Ovary (tissue), 9 donors: ENCODE results near the gene CELA2A. TPM values are rescaled to one million over a fixed set of nuclear protein-coding genes. Genes with fewer than 3 reads are reported as not detected.
"Not testable (repeated sequence)": the region's sequence is repeated elsewhere in the genome, so short reads cannot be mapped to it uniquely, and the experiment has no call there.

Experiments
- DNase-seq, 5 donors: peaks; one replicate each; pipeline ENCODE4 v3.0.0-alpha.2; 2019 to 2020
- H3K27ac ChIP-seq, 2 donors: fragments of 200-600 bp; one replicate each; pipeline versions ENCODE4 v1.5.1 to v1.8.0; 2019 to 2022
- H3K27me3 ChIP-seq: fragments of 200-600 bp; one replicate; pipeline ENCODE4 v1.8.0; 2022
- H3K36me3 ChIP-seq: fragments of 200-600 bp; sonication (generic); one replicate; pipeline ENCODE4 v1.5.1; 2019
- H3K4me1 ChIP-seq: one replicate; pipeline ENCODE4 v1.8.1; 2013; ENCODE audit warnings: mild to moderate bottlenecking, moderate library complexity; ENCODE audit not compliant: insufficient read depth
- H3K4me3 ChIP-seq: fragments of 200-600 bp; sonication (generic); one replicate; pipeline ENCODE4 v1.5.1; 2017
- H3K9me3 ChIP-seq, 2 donors: fragments of 200-600 bp in 1 of 2; sonication (generic) in 1 of 2; one replicate each; pipeline versions ENCODE4 v1.5.1 to v1.8.1; 2013 to 2019; ENCODE audit warnings: mild to moderate bottlenecking in 1 of 2, moderate library complexity in 1 of 2
- EP300 ChIP-seq: sonication (generic); formaldehyde crosslinking; IDR thresholded peaks from one replicate; pipeline ENCODE4 v1.6.1; 2017; ENCODE audit warnings: antibody characterized with exemption
- POLR2A ChIP-seq: fragments of 450-650 bp; IDR thresholded peaks from one replicate; pipeline ENCODE4 v1.6.1; 2017; ENCODE audit warnings: antibody characterized with exemption, mild to moderate bottlenecking, moderate library complexity
- WGBS, 3 donors: extraction: QIAGEN DNeasy Blood & Tissue Kit in 1 of 3; methylation state at CpG; one replicate each; pipeline versions ENCODE4 v1.1.5 to v1.1.7; 2013 to 2017; 5-methylcytosine and 5-hydroxymethylcytosine counted together
- intact Hi-C, 4 donors: fragments of 100-400 bp; cut with DNase I; formaldehyde crosslinking; loops; one replicate each; pipeline versions ENCODE4 v1.11.0 to v1.15.1; 2022 to 2023
- polyA plus RNA-seq, 2 donors: library from polyadenylated mRNA; stranded (reverse); fragments of 200-250 nt in 1 of 2; fragments of 350-450 nt in 1 of 2; fragmentation: Illumina TruSeq in 1 of 2; extraction: RNeasy Lipid Tissue Mini Kit (QIAGEN cat#74804) in 1 of 2; gene quantifications; one replicate each; pipeline ENCODE4 v1.2.3, GENCODE V29; 2013 to 2014
- total RNA-seq, 7 donors: library from RNA; depleted of rRNA in 2 of 7; stranded (reverse); fragments of >200 nt in 2 of 7; fragmentation: NEBNext Ultra II Directional in 3 of 7; extraction: Animal tissue kit (Norgen Biotek cat#: 25700) in 3 of 7; gene quantifications; one replicate each; pipeline versions ENCODE4 v1.1.0 to v1.2.4, GENCODE V29; 2016 to 2023
- TF ChIP-seq, protein P1 (sequence below), 3 donors: fragments of 450-650 bp in 2 of 3; fragments of 200-600 bp in 1 of 3; IDR thresholded peaks; one replicate each; pipeline versions ENCODE4 v1.5.1 to v1.8.0; 2016 to 2022; ENCODE audit warnings: antibody characterized with exemption in 3 of 3, mild to moderate bottlenecking in 1 of 3
- donor health status: DM: no; HTN: no; CAD: no; lungs with moderate emphysema.
- donor health status: DM: no; HTN: no; CAD: no.
- donor health status: Bipolar disorder and iron deficiency.
- donor health status: DM: yes; HTN: yes; CAD: no.
- donor health status: DM: no; HTN: no; CAD: no.
- donor health status: DM: yes; HTN: yes; CAD: no.

The CELA2A gene
- total and polyA plus RNA-seq, 9 donors: 0.92 to 9.4 (median 5.0) TPM; not detected in 5

DNA sequence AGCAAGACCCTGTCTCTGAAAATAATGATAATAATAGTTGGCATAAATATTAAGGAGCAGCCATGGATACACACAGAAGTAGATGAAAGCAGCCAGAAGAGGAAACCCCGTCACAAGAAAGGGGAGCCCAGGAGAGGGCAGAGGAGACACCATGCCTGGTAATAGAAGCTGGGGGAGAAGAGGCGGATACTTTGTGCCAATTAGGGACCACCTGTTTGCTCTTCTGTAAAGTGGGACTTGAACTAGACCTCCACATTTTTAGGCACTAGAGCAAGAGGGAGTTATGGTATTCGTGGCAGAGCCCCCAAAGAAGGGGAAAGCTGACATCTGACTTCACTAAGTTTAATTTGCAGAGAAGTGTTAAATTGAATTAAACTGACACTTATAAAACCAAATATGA is 31.8 kb downstream of the CELA2A start:
- Histone ChIP-seq H3K4me3 (no peak overlapping the region), H3K27me3 (no peaks in the 10 kb centered on the region), H3K4me1 (no peaks in the 10 kb centered on the region), H3K27ac (no peak overlapping the region), H3K9me3 (no peaks in the 10 kb centered on the region), H3K36me3 (no peaks in the 10 kb centered on the region)
- WGBS, 3 donors: 93 to 96% (median 93%) methylated on average over 3 of the region's 3 CpGs
- no peak for TF ChIP-seq POLR2A
- intact Hi-C loops: no loop called here
- DNase-seq: no peak

DNA sequence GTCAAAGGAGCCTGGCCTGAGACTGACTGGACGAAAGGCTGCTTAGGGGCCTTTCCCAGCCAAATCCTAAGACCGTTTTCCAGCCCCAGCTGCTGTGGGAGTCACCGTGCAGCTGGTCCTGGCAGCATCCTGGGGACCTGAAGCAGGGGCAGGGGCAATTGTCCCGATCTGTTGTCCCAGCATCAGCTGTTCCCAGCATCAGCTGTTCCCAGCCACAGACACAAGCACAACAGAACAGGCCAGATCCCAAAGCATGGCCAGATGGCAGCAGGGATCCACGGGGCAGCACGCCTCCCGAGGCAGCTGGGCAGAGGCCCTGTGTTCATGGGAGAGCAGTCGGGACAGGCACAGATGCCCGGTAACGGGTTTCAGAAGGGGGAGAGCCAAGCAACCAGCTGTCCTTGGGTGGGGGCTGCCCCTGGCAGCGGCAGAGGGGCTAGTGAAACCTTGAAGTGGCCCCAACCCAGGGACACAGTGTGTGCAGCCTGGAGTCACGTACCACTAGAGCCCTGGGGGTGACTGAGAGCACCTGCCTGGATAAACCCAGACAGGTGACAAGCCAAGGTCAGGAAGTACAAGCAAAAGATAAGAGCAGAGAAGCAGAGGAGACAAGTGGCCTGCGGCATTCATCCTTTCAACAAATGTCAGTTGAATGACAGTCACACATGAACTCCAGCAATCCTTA is 32.7 kb downstream of the CELA2A start:
- no peak overlapping the region for H3K27ac ChIP-seq
- DNase-seq: no peak
- TF ChIP-seq, protein P1, sequence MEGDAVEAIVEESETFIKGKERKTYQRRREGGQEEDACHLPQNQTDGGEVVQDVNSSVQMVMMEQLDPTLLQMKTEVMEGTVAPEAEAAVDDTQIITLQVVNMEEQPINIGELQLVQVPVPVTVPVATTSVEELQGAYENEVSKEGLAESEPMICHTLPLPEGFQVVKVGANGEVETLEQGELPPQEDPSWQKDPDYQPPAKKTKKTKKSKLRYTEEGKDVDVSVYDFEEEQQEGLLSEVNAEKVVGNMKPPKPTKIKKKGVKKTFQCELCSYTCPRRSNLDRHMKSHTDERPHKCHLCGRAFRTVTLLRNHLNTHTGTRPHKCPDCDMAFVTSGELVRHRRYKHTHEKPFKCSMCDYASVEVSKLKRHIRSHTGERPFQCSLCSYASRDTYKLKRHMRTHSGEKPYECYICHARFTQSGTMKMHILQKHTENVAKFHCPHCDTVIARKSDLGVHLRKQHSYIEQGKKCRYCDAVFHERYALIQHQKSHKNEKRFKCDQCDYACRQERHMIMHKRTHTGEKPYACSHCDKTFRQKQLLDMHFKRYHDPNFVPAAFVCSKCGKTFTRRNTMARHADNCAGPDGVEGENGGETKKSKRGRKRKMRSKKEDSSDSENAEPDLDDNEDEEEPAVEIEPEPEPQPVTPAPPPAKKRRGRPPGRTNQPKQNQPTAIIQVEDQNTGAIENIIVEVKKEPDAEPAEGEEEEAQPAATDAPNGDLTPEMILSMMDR (IDR thresholded peaks at IDR 0.05): no peak
- H3K4me1 ChIP-seq: no peaks in the 10 kb centered on the region
- no peaks in the 10 kb centered on the region for H3K27me3 ChIP-seq
- H3K4me3 ChIP-seq: no peak overlapping the region
- H3K9me3 ChIP-seq: no peaks in the 10 kb centered on the region
- WGBS, 3 donors: 74 to 90% (median 80%) methylated on average over 11 to 13 of the region's 13 CpGs
- H3K36me3 ChIP-seq: peaks cover 2% of the 10 kb centered on the region
- intact Hi-C loops: no loop called here

DNA sequence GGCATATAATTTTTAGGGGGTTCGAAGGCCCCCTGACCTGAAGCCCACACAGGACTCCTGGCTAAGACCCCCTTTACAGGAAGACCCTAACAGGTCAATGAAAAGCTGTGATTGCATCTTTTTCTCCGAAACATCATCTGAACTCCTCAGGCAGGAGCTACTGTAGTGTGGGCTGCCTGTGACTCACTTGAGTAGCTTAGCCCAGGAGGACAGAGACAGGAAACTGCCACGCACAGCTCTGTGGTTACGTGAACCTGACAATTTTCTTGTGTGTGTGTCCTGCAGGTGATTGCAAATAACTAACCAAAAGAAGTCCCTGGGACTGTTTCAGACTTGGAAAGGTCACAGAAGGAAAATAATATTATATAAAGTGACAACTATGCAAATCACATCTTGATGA is 34.5 kb downstream of the CELA2A start:
- intact Hi-C loops, DNase-seq, H3K4me3 ChIP-seq, H3K27ac ChIP-seq, H3K36me3 ChIP-seq, H3K4me1 ChIP-seq, H3K27me3 ChIP-seq, H3K9me3 ChIP-seq: not testable (repeated sequence)
- 88 to 95% (median 93%) methylated on average over 4 of the region's 4 CpGs for WGBS, 3 donors

DNA sequence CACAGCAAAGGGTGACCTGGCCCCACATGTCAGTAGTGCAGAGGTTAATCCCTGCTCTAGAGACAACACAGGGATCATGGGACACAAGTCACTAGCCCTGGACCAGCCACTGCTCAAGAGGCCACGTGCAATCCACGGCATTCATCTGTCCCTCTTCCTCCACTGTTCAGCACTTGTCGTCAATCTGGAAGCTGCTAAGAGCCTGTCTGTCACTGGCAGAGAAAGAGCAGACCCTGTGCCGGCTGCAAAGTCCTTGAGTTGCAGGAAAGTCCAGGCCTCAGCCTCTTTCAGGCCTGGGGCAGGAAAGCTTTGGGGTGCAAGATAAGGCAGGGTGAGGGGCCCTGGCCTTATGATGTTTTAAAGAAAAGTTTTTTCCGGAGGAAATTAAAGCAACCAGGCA is 36.1 kb downstream of the CELA2A start:
- Histone ChIP-seq H3K4me3 (no peak overlapping the region), H3K27ac (no peak overlapping the region), H3K36me3 (peaks cover 2% of the 10 kb centered on the region), H3K4me1 (no peaks in the 10 kb centered on the region), H3K9me3 (no peaks in the 10 kb centered on the region), H3K27me3 (no peaks in the 10 kb centered on the region)
- intact Hi-C loops: no loop called here
- 64 to 69% (median 65%) methylated on average over 5 of the region's 5 CpGs for WGBS, 3 donors
- TF ChIP-seq, protein P1 (IDR thresholded peaks at IDR 0.05): no peak
- TF ChIP-seq EP300 (no peak), POLR2A (no peak)
- no peak for DNase-seq

DNA sequence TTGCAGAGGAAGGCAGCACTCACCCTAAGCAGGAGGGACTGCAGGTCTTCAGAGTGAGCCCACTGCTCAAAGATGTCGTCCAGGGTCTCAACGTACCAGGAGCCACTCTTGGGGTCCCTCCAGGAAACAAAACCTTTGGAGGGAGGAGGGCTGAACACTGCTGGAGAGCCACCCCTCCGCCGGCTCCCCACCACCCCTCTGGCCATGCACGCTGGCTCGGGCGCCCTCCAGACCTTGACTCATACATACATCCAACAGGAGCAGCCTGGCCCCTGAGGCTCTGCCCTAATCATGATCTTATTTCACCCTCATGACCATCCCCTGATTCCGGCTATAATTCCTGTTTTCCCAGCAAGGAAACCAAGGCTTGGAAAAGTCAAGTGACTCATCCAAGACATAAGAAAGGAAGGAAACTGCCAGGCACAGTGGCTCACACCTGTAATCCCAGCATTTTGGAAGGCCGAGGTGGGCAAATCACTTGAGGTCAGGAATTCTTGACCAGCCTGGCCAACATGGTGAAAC is 37.4 kb downstream of the CELA2A start:
- no peaks in the 10 kb centered on the region for H3K9me3 ChIP-seq
- H3K27ac ChIP-seq: no peak overlapping the region
- WGBS, 3 donors: 88 to 95% (median 94%) methylated on average over 9 of the region's 9 CpGs
- intact Hi-C loops: no loop called here
- DNase-seq: no peak
- H3K36me3 ChIP-seq: peaks cover 2% of the 10 kb centered on the region
- no peak for TF ChIP-seq EP300
- TF ChIP-seq, protein P1 (IDR thresholded peaks at IDR 0.05): no peak
- TF ChIP-seq POLR2A: no peak
- H3K27me3 ChIP-seq: no peaks in the 10 kb centered on the region
- no peaks in the 10 kb centered on the region for H3K4me1 ChIP-seq
- no peak overlapping the region for H3K4me3 ChIP-seq
